Brain microvascular endothelial cell (primary cell): ENCODE measurements around the gene PRCD.

Source experiments
- DNase-seq: peaks from one replicate; pipeline ENCODE4 v3.0.0-alpha.2; 2020
- H3K27ac ChIP-seq: fragments of 250-450 bp; sonication (Bioruptor Pico); 2 replicates; pipeline ENCODE4 v1.5.1; 2020; ENCODE audit warnings: mild to moderate bottlenecking, moderate library complexity
- H3K27me3 ChIP-seq: fragments of 250-450 bp; sonication (Bioruptor Pico); replicated peaks from 2 replicates; pipeline ENCODE4 v1.5.1; 2020; ENCODE audit warnings: mild to moderate bottlenecking
- H3K36me3 ChIP-seq: fragments of 250-450 bp; sonication (Bioruptor Pico); replicated peaks from 2 replicates; pipeline ENCODE4 v1.5.1; 2020; ENCODE audit warnings: mild to moderate bottlenecking
- H3K4me3 ChIP-seq: 2 replicates; pipeline ENCODE4 v1.5.1; 2011; ENCODE audit warnings: low read depth, mild to moderate bottlenecking, control low read depth, low read length, moderate library complexity
- CTCF ChIP-seq: IDR thresholded peaks from 2 replicates; pipeline ENCODE4 v1.5.1; 2011; ENCODE audit warnings: low read depth, mild to moderate bottlenecking, moderate library complexity, low read length, control low read depth, inconsistent platforms; ENCODE audit errors: missing control alignments
- in situ Hi-C: cut with HindIII; loops from 2 replicates; pipeline ENCODE4 v1.10.0; 2017; ENCODE audit warnings: low sequenced_read_pairs, low pct_ligation_motif_present

PRCD gene

GRCh38 chr17:76549539-76549938, 9.7 kb downstream of the PRCD start:
- no peak overlapping the region for H3K27ac ChIP-seq
- in situ Hi-C loops = no loop called here
- DNase-seq = no peak
- no peak for TF ChIP-seq CTCF
- no peak overlapping the region for H3K4me3 ChIP-seq
- H3K27me3 ChIP-seq = no peaks in the 10 kb centered on the region
- H3K36me3 ChIP-seq = no peaks in the 10 kb centered on the region

- Histone ChIP-seq H3K36me3 (no peaks in the 10 kb centered on the region), H3K27me3 (no peaks in the 10 kb centered on the region), H3K4me3 (no peak overlapping the region), H3K27ac (no peak overlapping the region)
- in situ Hi-C loops = no loop called here
- no peak for DNase-seq
- TF ChIP-seq CTCF = no peak
Measured at GRCh38 chr17:76550712-76551615, 11.1 kb downstream of the PRCD start.

- Histone ChIP-seq H3K27ac (no peak overlapping the region), H3K27me3 (no peaks in the 10 kb centered on the region), H3K36me3 (no peaks in the 10 kb centered on the region), H3K4me3 (no peak overlapping the region)
- DNase-seq = no peak
- in situ Hi-C loops = no loop called here
- TF ChIP-seq CTCF = no peak
Measured at GRCh38 chr17:76551685-76552084, 11.8 kb downstream of the PRCD start.

- no peaks in the 10 kb centered on the region for H3K36me3 ChIP-seq
- no peak overlapping the region for H3K4me3 ChIP-seq
- no peaks in the 10 kb centered on the region for H3K27me3 ChIP-seq
- DNase-seq = no peak
- in situ Hi-C loops = no loop called here
- no peak for TF ChIP-seq CTCF
- no peak overlapping the region for H3K27ac ChIP-seq
Measured at GRCh38 chr17:76553178-76553908, 13.5 kb downstream of the PRCD start.

GRCh38 chr17:76554131-76554530, 14.3 kb downstream of the PRCD start:
- no peak overlapping the region for H3K4me3 ChIP-seq
- in situ Hi-C loops = no loop called here
- H3K36me3 ChIP-seq = peaks cover 2% of the 10 kb centered on the region
- no peak for TF ChIP-seq CTCF
- DNase-seq = no peak
- H3K27me3 ChIP-seq = no peaks in the 10 kb centered on the region
- no peak overlapping the region for H3K27ac ChIP-seq
